Pancreas (tissue), 10 donors: ENCODE measurements around the gene LILRA5. TPM values are rescaled to one million over a fixed set of nuclear protein-coding genes. Genes with fewer than 3 reads are reported as not detected.
A peak's percentile ranks its signal among the peaks of the same experiment; 100 is the strongest.

ENCODE experiments used
- ATAC-seq, 4 donors: fragments of 200-7000 bp; cut with Tn5 transposase; one replicate each; pipeline versions ENCODE4 v1.8.0 to v1.9.1; 2020; ENCODE audit warnings: mild to moderate bottlenecking in 4 of 4, moderate library complexity in 4 of 4
- DNase-seq, 6 donors: peaks; one replicate each; pipeline ENCODE4 v3.0.0-alpha.2; 2020
- FAIRE-seq: peaks from 2 replicates; lab custom pipeline; 2012; peaks lifted over from hg19 to GRCh38; lab: Jason Lieb, UNC
- H3K27ac ChIP-seq, 4 donors: fragments of 200-600 bp; sonication (generic); 1 replicate in 3 of 4; 2 replicates in 1 of 4; pipeline versions ENCODE4 v1.5.0 to v1.8.0; 2020
- H3K27me3 ChIP-seq, 4 donors: fragments of 200-600 bp; one replicate each; pipeline ENCODE4 v1.8.0; 2021
- H3K36me3 ChIP-seq, 3 donors: fragments of 200-600 bp; sonication (generic) in 1 of 3; one replicate each; pipeline versions ENCODE4 v1.5.0 to v1.8.0; 2020 to 2021
- H3K4me1 ChIP-seq, 3 donors: fragments of 200-600 bp; one replicate each; pipeline ENCODE4 v1.8.0; 2021
- H3K4me3 ChIP-seq, 4 donors: fragments of 200-600 bp; sonication (generic) in 2 of 4; one replicate each; pipeline versions ENCODE4 v1.5.0 to v1.8.0; 2020 to 2021
- H3K9me3 ChIP-seq, 4 donors: fragments of 200-600 bp; one replicate each; pipeline ENCODE4 v1.8.0; 2021
- WGBS, 2 donors: extraction: QIAGEN DNeasy Blood & Tissue Kit; methylation state at CpG; one replicate each; pipeline ENCODE4 v1.1.7; 2013; 5-methylcytosine and 5-hydroxymethylcytosine counted together
- intact Hi-C, 3 donors: fragments of 100-400 bp; cut with DNase I; formaldehyde crosslinking; loops; one replicate each; pipeline versions ENCODE4 v1.11.1 to v1.14.2; 2022
- polyA plus RNA-seq, 2 donors: library from polyadenylated mRNA; stranded (reverse); fragments of 200-250 nt; gene quantifications; one replicate each; pipeline ENCODE4 v1.2.3, GENCODE V29; 2013
- total RNA-seq, 6 donors: library from RNA; stranded (reverse); fragmentation: NEBNext Ultra II Directional in 4 of 6; extraction: Animal tissue kit (Norgen Biotek cat#: 25700) in 4 of 6; gene quantifications; one replicate each; pipeline versions ENCODE4 v1.2.1 to v1.2.4, GENCODE V29; 2021 to 2023
- TF ChIP-seq, protein P1 (sequence below), 4 donors: fragments of 200-600 bp; sonication (generic) in 3 of 4; IDR thresholded peaks; one replicate each; pipeline versions ENCODE4 v1.5.0 to v1.8.0; 2021; ENCODE audit warnings: antibody characterized with exemption in 4 of 4
- donor health status: healthy with polysubstance abuse.
- donor health status: DM: no; HTN: no; CAD: no; lungs with moderate emphysema.
- donor health status: DM: no; HTN: no; CAD: no.
- donor health status: control.
- donor health status: control.
- donor health status: Bipolar disorder and iron deficiency.
- donor health status: DM: yes; HTN: yes; CAD: no.
- donor health status: DM: no; HTN: no; CAD: no.
- donor health status: DM: no; HTN: no; CAD: no.
- donor health status: DM: yes; HTN: yes; CAD: no.

LILRA5 gene
- total and polyA plus RNA-seq, 8 donors, result 0.20 to 1.7 (median 0.51) TPM

DNA sequence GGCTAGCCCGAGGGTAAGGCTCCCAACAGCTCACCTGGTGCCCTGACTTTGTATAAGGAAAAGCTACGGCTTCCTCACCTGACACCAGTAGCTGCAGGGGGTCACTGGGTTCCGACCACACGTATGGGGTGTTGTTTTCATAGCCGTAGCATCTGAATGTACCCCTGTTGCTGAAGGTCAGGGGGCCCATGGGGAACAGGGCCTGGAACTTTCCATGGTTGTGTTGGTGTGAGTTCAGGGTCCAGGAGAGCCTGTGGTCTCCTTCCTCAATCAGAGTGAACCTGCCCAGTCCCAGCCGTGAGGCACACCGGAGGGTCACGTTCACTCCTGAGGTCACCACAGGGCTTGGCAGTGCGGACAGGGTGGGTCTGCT lies 24.9 kb upstream of the LILRA5 start:
- intact Hi-C loops, result no loop called here
- no peak for FAIRE-seq

DNA sequence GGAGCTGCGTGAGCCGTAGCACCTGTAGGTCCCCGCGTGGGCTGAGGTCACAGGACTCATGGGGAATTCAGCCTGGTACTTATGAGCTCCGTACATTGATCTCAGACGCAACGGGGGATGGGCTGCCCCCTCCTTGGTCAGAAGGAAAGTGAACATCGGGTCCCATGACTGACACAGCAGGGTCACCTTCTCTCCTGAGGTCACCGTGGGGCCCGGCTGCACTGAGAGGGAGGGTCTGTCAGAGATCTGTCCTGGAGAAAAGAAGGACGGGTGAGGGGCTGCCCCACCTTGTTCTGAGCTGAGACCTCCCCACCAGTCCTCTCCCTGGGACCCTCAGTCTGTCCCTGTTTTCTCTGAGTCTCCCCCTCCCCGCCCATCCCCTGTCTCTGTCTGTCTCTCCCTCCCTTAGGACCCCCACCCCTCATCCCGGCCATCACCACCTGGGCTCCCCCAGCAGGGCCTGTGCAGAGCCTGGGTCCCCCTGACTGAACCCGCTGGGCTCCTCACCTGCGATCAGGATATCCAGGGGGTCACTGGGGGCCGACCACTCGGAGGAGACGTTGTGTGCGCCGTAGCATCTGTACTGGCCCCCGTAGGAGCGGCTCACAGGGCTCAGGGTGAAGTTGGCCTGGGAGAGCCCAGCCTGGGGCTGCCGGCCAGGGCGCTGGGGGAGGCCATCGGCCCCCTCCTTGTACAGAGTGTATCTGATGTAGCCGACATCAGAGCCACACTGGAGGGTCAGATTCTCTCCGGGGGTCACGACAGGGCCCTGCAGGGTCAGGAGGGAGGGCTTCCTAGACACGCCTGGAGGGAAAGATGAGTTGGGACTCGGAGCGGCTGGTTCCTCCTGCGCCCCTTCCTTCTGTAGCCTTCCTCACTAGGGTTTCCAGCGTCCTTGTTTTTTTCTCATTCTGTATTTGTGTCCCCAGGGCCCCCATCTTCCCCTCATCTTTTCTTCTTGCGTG lies 24.2 kb upstream of the LILRA5 start:
- DNase-seq, result no peak
- TF ChIP-seq, protein P1, sequence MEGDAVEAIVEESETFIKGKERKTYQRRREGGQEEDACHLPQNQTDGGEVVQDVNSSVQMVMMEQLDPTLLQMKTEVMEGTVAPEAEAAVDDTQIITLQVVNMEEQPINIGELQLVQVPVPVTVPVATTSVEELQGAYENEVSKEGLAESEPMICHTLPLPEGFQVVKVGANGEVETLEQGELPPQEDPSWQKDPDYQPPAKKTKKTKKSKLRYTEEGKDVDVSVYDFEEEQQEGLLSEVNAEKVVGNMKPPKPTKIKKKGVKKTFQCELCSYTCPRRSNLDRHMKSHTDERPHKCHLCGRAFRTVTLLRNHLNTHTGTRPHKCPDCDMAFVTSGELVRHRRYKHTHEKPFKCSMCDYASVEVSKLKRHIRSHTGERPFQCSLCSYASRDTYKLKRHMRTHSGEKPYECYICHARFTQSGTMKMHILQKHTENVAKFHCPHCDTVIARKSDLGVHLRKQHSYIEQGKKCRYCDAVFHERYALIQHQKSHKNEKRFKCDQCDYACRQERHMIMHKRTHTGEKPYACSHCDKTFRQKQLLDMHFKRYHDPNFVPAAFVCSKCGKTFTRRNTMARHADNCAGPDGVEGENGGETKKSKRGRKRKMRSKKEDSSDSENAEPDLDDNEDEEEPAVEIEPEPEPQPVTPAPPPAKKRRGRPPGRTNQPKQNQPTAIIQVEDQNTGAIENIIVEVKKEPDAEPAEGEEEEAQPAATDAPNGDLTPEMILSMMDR (IDR thresholded peaks at IDR 0.05), result no peak
- WGBS, 2 donors, result 44 to 54% methylated on average over 33 to 34 of the region's 34 CpGs

More for the DNA sequence above, 24.9 kb upstream of the LILRA5 start:
- no peak for DNase-seq
- no peaks in the 10 kb centered on the region for H3K4me1 ChIP-seq
- no peaks in the 10 kb centered on the region for H3K36me3 ChIP-seq
- whole genome bisulfite sequencing, 2 donors, result 42 to 45% methylated on average over 7 to 9 of the region's 9 CpGs
- no peaks in the 10 kb centered on the region for H3K9me3 ChIP-seq
- no peak overlapping the region for H3K4me3 ChIP-seq
- TF ChIP-seq, protein P1 (IDR thresholded peaks at IDR 0.05), result no peak
- H3K27me3 ChIP-seq, result no peaks in the 10 kb centered on the region
- ATAC-seq, result no peak
- no peak overlapping the region for H3K27ac ChIP-seq

DNA sequence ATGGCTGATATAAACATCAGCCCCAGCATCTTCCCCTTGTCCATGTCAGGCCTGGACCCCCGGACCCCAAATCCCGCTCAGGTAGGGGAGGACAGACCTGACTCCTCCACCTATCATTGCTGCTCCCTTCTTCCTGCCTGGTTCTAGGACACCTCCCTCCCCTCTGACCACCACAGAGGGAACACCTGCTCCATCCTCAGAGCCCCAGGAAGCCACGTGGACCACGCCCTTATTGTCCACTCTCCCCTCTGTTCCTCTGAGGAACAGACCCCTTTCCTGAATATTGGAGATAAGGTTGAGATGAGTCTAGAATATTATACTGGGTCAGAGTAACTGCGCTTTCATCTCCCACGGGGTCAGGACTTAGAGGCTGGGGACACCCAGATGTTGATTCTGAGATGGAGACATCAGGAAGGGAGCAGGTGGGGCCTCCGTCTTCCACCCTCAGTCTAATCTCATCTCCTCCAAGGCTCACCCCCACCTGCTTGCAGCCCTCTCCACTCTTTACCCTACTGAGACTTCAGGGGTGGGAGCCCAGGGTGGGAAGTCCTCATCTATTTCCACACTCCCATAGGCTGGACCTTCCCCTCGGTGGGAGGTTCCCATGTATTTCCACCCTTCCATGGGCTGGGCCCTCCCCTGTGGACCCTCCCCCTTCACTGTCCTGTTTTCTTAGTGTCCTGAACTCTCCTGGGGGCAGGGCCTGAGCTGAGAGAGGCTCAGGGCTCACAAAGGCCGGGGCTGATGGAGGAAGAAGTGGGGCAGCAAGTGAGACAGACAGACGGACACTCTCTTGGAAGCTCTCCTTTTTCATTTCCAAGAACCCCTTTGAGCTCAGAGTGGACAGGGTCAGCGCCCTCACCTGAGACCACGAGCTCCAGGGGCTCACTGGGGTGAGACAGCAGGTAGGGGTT lies 23.3 kb upstream of the LILRA5 start:
- Histone ChIP-seq H3K9me3 (no peaks in the 10 kb centered on the region), H3K36me3 (no peaks in the 10 kb centered on the region), H3K27ac (no peak overlapping the region), H3K27me3 (no peaks in the 10 kb centered on the region), H3K4me3 (no peak overlapping the region), H3K4me1 (no peaks in the 10 kb centered on the region)
- intact Hi-C loops, result no loop called here
- no peak for FAIRE-seq
- ATAC-seq, result peak in 1 of 4 donors; percentile 52
- DNase-seq, result no peak
- TF ChIP-seq, protein P1 (IDR thresholded peaks at IDR 0.05), result no peak
- 50 to 73% methylated on average over 12 of the region's 12 CpGs for WGBS, 2 donors

More for the DNA sequence above, 24.2 kb upstream of the LILRA5 start:
- H3K27me3 ChIP-seq, result no peaks in the 10 kb centered on the region
- no peaks in the 10 kb centered on the region for H3K9me3 ChIP-seq
- no peaks in the 10 kb centered on the region for H3K4me1 ChIP-seq
- intact Hi-C loops, result no loop called here
- no peak overlapping the region for H3K4me3 ChIP-seq
- no peak for FAIRE-seq
- ATAC-seq, result no peak
- H3K27ac ChIP-seq, result no peak overlapping the region
- H3K36me3 ChIP-seq, result no peaks in the 10 kb centered on the region

DNA sequence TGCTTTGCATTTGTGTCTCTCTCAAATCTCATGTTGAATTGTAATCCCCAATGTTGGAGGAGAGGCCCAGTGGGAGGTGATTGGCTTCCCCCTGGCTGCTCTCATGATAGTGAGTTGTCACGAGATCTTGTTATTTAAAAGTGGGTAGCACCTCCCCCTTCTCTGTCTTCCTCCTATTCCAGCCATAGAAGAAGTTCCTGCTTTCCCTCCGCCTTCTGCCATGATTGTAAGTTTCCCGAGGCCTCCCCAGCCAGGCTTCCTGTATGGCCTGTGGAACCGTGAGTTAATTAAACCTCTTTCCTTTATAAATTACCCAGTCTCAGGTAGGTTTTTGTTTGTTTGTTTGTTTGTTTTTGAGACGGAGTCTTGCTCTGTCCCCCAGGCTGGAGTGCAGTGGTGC lies 22.2 kb upstream of the LILRA5 start:
- ATAC-seq, result peak in 1 of 4 donors; percentile 15
- WGBS, 2 donors, result 52 to 61% methylated on average over 5 of the region's 5 CpGs
- intact Hi-C loops, result no loop called here

More for the DNA sequence above, 22.2 kb upstream of the LILRA5 start:
- H3K9me3 ChIP-seq, result no peaks in the 10 kb centered on the region
- no peaks in the 10 kb centered on the region for H3K36me3 ChIP-seq
- H3K27me3 ChIP-seq, result no peaks in the 10 kb centered on the region
- H3K4me1 ChIP-seq, result no peaks in the 10 kb centered on the region
- no peak for DNase-seq
- no peak for FAIRE-seq
- H3K4me3 ChIP-seq, result no peak overlapping the region
- TF ChIP-seq, protein P1 (IDR thresholded peaks at IDR 0.05), result no peak
- H3K27ac ChIP-seq, result no peak overlapping the region
